Mammary epithelial cell (primary cell): ENCODE data around the gene PLB1.

ENCODE experiments used
- CTCF ChIP-seq, 2 donors: IDR thresholded peaks in 1 of 2; conservative IDR thresholded peaks in 1 of 2; 2 replicates each; pipeline ENCODE4 v1.5.1; 2011 to 2012; ENCODE audit warnings: inconsistent platforms in 2 of 2, low read length in 2 of 2, mild to moderate bottlenecking in 2 of 2, control low read depth in 1 of 2, low read depth in 1 of 2; ENCODE audit not compliant: insufficient read depth in 1 of 2; ENCODE audit errors: extremely low read depth in 1 of 2
- EZH2 ChIP-seq: IDR thresholded peaks from 2 replicates; pipeline ENCODE4 v1.6.1; 2012; ENCODE audit warnings: low read length, inconsistent platforms, borderline replicate concordance

DNA sequence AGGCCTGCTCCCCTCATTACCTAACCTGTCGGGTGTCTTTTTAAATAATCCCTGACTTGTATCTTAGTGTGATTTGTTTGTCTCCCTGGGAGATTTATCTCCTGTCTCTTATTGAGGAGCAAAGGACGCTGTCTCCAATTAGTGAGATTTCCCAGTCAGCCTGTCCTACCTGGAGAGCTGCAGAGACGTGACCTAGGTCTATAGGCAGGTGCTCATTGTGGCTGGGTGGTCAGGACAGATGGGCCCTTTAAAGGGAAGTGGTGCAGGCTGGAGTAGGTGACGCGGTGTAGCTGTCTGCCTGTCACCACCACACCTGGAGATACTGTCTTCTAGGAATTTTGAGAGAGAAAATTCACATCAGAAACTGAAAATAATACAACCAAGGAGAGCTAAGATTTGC lies 28.0 kb downstream of the PLB1 start:
- TF ChIP-seq CTCF (conservative IDR thresholded peaks at IDR 0.05 in 1 of 2, IDR thresholded peaks at IDR 0.05 in 1 of 2; ENCODE audit: extremely low read depth in 1 of 2, insufficient read depth in 1 of 2, low read depth in 1 of 2, low read length in 2 of 2) (no peak), EZH2 (no peak)
